GM19043 (cell line): ENCODE measurements around the gene SLC6A2.

ENCODE experiments used
- ATAC-seq: cut with Tn5 transposase; IDR thresholded peaks from one replicate; pipeline ENCODE4 v1.9.1; 2021; ENCODE audit warnings: low read depth; ENCODE audit not compliant: unreplicated experiment

Gene SLC6A2

GRCh38 chr16:55668340-55669281, 12.8 kb downstream of the SLC6A2 start:
- ATAC-seq: no peak

- ATAC-seq: no peak
These were observed 15.6 kb downstream of the SLC6A2 start for GRCh38 chr16:55671206-55671973.

GRCh38 chr16:55671974-55672280, 16.1 kb downstream of the SLC6A2 start:
- no peak for ATAC-seq

DNA sequence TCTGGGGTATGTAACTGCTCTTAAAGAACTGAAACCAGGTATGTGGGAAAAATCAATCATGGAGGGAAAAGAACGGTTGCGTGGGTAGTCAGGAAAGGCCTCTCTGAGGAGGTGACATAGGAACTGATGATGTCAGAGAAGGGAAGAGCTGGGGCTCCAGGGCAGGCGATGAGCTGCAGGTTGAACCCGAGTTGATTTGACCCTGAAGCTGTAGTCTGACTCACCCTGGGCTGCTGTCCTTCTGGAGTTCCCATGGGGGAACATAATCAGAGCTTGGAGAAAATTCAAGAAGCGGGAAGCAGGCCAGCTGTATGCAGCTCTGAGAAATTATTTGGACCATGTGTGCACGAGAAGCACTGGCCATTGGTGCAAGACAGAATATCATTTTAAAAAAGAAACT, 16.7 kb downstream of the SLC6A2 start:
- no peak for ATAC-seq

DNA sequence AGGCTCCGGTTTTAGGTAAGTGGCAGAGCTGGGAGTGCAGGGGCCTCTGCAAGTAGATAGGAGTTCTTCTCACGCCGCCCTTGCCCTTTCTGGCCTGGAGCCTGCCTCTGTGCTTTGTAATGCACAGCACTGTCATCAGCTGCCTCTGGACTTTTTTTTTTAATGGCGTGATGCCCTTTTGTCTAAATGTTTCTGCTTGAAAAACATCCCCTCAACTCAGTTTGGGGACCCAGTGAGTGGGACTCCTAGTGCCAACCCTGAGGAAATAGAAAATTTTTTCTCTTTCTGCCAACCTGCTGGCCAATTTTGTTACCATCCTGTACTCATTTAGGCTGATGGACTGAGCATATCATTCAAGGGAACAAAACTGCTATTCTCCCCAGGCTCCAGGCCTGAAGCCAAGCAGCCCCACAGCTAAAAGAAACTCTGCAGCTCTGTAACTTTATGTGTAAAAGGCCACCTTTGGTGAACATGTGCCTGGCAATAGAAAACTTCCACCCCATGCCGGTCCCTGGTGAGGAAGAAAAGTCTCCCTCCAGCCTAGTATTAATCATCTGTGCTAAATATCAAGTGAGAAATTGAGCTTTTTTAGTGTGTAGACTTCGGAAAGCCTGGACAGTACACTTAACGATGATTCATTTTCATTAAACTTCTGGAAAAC, 22.5 kb downstream of the SLC6A2 start:
- no peak for ATAC-seq

DNA sequence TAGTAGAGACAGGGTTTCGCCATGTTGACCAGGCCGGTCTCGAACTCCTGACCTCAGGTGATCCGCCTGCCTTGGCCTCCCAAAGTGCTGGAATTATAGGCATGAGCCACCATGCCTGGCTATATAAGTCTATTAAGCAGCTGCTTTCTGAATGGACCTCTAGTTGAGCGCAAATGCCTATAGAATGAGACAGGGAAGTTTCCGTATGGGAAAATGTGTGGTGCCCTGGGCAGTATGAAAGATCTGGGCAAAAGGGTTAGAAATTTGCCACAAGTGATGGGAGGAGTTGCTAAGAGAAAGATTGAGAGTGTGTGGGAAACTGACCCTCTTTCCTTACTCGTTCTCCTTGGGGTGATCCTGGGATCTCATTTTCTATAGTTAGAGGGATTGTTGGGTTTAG, 26.3 kb downstream of the SLC6A2 start:
- no peak for ATAC-seq

DNA sequence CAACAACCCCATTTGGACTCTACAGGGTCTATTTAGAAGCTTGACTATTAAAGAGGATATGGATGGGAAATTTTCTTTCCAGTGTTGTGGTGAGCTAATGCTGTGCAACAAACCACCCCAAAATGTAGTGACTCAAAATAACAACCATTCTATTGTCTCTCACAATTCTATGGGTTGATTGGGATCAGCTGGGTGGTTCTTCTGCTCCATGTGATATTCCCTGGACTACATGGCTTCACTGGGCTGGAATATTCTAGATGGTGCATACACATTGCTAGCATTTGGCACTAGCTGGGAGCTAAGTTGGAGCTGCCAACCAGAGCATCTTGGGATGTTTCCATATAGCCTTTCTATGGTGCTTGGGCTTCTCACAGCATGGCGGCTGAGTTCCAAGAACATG, 30.2 kb downstream of the SLC6A2 start:
- ATAC-seq: no peak

GRCh38 chr16:55686671-55687070, 30.9 kb downstream of the SLC6A2 start:
- no peak for ATAC-seq

GRCh38 chr16:55687802-55688201, 32.0 kb downstream of the SLC6A2 start:
- no peak for ATAC-seq

GRCh38 chr16:55690841-55691240, 35.1 kb downstream of the SLC6A2 start:
- ATAC-seq: no peak

DNA sequence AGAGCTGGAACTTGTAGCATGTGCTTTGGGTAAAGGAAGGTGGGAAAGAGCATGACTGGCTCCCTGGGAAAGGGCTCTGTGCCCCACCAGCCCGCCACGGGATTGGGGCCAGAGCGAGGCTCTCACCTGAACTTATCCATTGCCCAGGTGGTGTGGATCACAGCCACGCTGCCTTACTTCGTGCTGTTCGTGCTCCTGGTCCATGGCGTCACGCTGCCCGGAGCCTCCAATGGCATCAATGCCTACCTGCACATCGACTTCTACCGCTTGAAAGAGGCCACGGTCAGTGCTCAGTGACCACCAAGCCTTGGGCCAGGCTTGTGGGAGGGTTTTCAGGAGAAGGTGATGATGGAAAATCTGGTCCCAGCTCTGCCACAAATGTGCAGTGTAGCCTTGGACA, 36.0 kb downstream of the SLC6A2 start:
- no peak for ATAC-seq

DNA sequence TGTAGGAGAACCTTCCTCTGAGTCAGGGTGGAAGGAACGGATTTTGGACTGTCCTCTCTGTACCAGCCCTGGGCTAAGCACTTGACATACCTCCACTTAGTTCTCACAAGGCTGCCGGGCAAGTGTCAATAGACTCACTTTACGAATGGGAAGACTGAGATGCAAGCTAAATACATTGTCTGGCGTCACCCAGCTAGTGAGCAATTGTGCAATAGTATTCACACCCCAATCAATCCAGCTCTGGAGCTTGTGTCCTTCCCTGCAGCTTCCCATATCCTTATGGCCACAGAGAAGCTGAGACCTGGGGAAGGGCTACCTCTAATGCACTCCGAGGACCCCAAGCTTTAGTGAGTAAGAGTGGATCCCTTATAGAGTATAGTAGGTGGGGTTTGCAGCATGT, 39.8 kb downstream of the SLC6A2 start:
- ATAC-seq: no peak

DNA sequence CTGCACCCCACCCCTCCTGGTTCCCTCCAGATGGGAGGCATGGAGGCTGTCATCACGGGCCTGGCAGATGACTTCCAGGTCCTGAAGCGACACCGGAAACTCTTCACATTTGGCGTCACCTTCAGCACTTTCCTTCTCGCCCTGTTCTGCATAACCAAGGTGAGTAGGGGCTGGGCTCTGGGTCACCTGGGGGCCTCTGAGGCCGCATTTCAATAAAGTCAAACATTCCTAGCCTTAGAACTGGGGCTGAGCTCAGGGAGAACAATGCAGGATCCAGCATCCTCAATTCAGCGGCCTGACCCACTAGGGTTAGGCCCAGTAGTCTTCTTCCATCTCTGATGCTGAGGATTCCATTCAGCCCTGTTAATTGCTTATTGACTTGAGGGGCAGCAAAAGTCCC, 42.1 kb downstream of the SLC6A2 start:
- ATAC-seq: no peak

DNA sequence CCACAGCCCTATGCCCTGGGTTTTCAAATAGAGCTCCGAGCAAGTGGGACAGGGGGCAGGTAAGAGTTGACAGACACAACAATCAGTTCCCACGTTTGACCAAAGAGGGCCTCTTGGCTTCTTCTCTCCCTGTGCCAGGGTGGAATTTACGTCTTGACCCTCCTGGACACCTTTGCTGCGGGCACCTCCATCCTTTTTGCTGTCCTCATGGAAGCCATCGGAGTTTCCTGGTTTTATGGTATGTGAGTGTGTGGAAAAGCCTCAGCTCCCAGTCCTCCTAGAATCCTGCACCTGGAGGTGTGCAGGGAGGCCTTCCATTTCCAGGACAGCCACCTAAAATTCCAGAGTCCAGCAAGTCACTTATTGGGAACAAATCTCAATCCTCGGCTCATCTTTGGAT, 42.5 kb downstream of the SLC6A2 start:
- no peak for ATAC-seq

DNA sequence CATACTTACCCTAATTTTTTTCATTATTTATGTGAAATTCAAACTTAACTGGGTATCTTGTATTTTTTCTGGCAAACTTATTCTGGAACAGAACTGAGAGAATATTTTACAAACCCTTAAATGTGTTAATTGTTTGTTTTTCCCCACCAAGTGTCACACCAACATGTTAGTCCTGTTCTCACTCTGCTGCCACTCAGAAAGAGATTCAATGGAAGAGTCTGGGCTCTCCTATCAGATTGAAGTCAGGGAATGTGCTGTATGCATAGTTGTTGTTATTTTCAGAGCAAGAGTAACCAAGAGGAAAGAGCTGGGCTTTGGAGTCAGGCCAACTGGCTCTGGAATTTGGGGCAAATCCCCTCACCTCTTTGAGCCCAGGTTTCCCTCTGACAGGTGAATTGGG, 43.2 kb downstream of the SLC6A2 start:
- ATAC-seq: no peak

- no peak for ATAC-seq
These were observed 43.8 kb downstream of the SLC6A2 start for GRCh38 chr16:55699616-55700015.

DNA sequence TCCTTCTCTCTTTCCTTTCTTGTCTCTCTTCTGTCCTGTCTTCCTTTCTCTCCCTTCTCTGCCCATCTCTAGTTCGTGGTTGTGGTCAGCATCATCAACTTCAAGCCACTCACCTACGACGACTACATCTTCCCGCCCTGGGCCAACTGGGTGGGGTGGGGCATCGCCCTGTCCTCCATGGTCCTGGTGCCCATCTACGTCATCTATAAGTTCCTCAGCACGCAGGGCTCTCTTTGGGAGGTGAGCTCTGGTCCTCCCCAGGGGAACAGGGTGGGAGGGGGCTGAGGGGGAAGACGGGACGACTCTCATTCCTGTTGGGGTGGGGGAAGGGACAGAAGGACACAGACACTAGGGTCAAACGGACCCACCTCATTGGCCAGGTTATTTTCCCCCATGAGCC, 44.3 kb downstream of the SLC6A2 start:
- no peak for ATAC-seq

DNA sequence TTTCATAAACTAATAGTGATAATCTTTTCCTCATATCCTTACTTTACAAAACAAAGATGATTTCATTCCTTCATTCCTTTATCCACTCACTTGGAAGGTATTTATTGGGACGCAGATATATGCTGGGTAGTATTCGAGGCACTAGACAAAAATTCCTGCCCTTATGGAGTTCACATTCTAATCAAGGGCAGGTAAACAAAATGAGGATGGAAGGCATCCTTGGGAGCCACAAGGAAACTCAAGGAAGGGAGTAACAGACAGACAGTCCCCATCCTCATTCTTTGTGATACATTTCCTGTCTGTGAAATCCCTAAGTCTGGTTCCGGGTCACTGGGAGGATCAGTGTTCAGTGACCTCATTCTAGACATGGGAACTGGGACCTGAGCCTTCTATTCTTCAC, 45.2 kb downstream of the SLC6A2 start:
- no peak for ATAC-seq

DNA sequence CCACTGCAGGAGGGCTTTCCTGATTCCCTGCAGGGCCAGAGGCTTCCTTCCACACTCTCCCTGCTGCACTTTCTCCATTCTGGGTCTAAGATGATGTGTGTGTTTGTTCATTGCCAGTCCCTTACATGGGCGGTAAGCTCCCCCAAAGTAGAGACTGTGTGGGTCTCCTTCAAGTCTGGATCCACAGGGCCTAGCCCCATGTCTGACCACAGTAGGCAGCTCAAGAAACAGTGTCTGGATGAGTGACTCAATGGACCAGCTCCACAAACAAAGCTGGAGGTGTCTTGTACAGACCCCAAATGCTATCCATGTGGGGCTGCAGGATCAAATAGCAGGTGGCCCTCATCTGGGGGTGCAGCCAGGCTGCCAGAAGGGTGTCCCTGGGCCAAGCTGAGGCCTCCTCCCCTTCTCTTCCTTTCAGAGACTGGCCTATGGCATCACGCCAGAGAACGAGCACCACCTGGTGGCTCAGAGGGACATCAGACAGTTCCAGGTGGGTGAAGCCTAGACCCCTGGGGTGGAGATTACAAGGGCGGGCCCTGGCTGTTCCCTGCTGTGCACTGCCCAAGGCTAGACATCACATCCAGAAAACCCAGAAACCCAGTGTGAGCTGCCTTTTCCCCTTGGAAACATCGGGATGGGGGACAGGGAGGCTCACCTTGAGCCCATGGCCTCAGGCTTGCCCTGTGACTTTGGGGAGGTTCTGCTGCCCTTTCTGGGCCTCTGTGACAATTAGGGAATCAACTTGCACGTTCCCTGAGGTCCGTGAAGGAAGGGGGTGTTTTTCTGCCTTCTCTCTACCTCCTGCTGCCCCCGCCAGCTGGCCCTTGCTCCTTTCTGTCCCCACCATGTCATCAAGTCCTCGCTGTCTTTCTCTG, 45.9 kb downstream of the SLC6A2 start:
- ATAC-seq: no peak
